Esophagus squamous epithelium (tissue), 5 donors: ENCODE results near the gene NFIC. TPM values are rescaled to one million over a fixed set of nuclear protein-coding genes. Genes with fewer than 3 reads are reported as not detected.

Source experiments
- DNase-seq: peaks from one replicate; lab custom pipeline; 2025; lab: John Stamatoyannopoulos, UW
- H3K27ac ChIP-seq, 4 donors: fragments of 200-600 bp; sonication (generic); one replicate each; pipeline ENCODE4 v1.5.1; 2016 to 2019; ENCODE audit warnings: mild to moderate bottlenecking in 1 of 4
- H3K27me3 ChIP-seq, 4 donors: fragments of 200-600 bp; sonication (generic); 1 replicate in 3 of 4; 2 replicates in 1 of 4; pipeline versions ENCODE4 v1.5.1 to v1.6.0; 2017 to 2021; ENCODE audit warnings: antibody characterized with exemption in 1 of 4
- H3K36me3 ChIP-seq, 3 donors: fragments of 200-600 bp; sonication (generic); one replicate each; pipeline ENCODE4 v1.5.1; 2016 to 2019
- H3K4me1 ChIP-seq, 3 donors: fragments of 200-600 bp; sonication (generic); one replicate each; pipeline ENCODE4 v1.5.1; 2017 to 2019
- H3K4me3 ChIP-seq, 4 donors: fragments of 200-600 bp; sonication (generic); 1 replicate in 3 of 4; 2 replicates in 1 of 4; pipeline ENCODE4 v1.5.1; 2016 to 2019; ENCODE audit warnings: mild to moderate bottlenecking in 2 of 4, moderate library complexity in 1 of 4
- H3K9me3 ChIP-seq, 3 donors: fragments of 200-600 bp; sonication (generic); one replicate each; pipeline ENCODE4 v1.5.1; 2016 to 2019
- POLR2A ChIP-seq, 4 donors: fragments of 450-650 bp; IDR thresholded peaks; one replicate each; pipeline ENCODE4 v1.6.1; 2017; ENCODE audit warnings: antibody characterized with exemption in 4 of 4, mild to moderate bottlenecking in 4 of 4, moderate library complexity in 3 of 4
- WGBS, 2 donors: methylation state at CpG; one replicate each; pipeline ENCODE4 v1.1.5; 2018; 5-methylcytosine and 5-hydroxymethylcytosine counted together
- intact Hi-C: fragments of 100-400 bp; cut with DNase I; formaldehyde crosslinking; loops from one replicate; pipeline ENCODE4 v1.15.0; 2022
- total RNA-seq, 4 donors: library from RNA; depleted of rRNA; stranded (reverse); fragments of >200 nt; gene quantifications; one replicate each; pipeline ENCODE4 v1.1.0, GENCODE V29; 2016
- TF ChIP-seq, protein P1 (sequence below), 6 experiments: fragments of 450-650 bp in 4 of 6; fragments of 200-600 bp in 2 of 6; sonication (generic) in 2 of 6; IDR thresholded peaks; one replicate each; pipeline ENCODE4 v1.5.1; 2016 to 2019; ENCODE audit warnings: antibody characterized with exemption in 6 of 6, mild to moderate bottlenecking in 4 of 6, moderate library complexity in 4 of 6
- donor health status: DM: yes; HTN: yes; CAD: no.

NFIC gene
- total RNA-seq, 4 donors from 2014 or later, result 40.8 to 80.9 (median 61.0) TPM

DNA sequence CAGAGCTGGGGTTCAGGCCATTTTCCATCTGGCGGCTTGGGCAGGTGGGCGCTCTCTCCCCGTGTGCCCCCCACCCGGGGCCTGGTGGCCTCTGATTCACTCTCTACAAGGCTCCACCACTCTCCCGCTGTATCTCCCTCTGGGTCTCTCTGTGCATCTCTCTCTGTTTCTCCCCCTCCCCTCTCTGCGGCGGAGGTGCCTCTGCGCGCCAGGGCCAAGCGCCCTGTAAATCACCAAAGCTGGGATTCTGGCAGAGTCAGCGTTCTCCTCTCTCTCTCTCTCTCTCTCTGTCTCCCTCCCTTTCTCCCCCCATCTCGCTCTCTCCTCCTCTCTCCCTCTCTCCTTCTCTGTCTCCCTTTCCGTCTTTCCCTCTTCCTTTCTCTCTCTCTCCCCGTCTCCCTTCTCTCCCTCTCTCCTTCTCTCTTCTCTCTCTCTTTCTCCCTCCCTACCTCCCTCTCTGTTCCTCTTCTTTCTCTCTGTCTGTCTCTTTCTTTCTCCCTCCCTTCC lies 3.9 kb downstream of the NFIC start:
- Histone ChIP-seq H3K27me3 (no peaks in the 10 kb centered on the region), H3K9me3 (no peaks in the 10 kb centered on the region), H3K4me1 (peaks cover 35 to 97% (median 40%) of the 10 kb centered on the region in 3 donors), H3K4me3 (peak overlapping the region; percentile 83 to 92 (median 86)), H3K36me3 (no peaks in the 10 kb centered on the region), H3K27ac (peak overlapping the region; percentile 98 to 99 (median 99))
- WGBS, 2 donors, result 38% methylated on average over 11 to 14 of the region's 14 CpGs
- DNase-seq, result no peak
- TF ChIP-seq, protein P1, sequence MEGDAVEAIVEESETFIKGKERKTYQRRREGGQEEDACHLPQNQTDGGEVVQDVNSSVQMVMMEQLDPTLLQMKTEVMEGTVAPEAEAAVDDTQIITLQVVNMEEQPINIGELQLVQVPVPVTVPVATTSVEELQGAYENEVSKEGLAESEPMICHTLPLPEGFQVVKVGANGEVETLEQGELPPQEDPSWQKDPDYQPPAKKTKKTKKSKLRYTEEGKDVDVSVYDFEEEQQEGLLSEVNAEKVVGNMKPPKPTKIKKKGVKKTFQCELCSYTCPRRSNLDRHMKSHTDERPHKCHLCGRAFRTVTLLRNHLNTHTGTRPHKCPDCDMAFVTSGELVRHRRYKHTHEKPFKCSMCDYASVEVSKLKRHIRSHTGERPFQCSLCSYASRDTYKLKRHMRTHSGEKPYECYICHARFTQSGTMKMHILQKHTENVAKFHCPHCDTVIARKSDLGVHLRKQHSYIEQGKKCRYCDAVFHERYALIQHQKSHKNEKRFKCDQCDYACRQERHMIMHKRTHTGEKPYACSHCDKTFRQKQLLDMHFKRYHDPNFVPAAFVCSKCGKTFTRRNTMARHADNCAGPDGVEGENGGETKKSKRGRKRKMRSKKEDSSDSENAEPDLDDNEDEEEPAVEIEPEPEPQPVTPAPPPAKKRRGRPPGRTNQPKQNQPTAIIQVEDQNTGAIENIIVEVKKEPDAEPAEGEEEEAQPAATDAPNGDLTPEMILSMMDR (IDR thresholded peaks at IDR 0.05), result no peak
- TF ChIP-seq POLR2A (IDR thresholded peaks at IDR 0.05), result no peak
- intact Hi-C loops, result no loop called here

- peak overlapping the region in 3 of 4 donors; percentile 83 to 88 (median 84) for H3K4me3 ChIP-seq
- WGBS, 2 donors, result 55 to 58% methylated on average over 16 to 22 of the region's 25 CpGs
These were observed 4.6 kb downstream of the NFIC start for GRCh38 chr19:3370728-3371591.

DNA sequence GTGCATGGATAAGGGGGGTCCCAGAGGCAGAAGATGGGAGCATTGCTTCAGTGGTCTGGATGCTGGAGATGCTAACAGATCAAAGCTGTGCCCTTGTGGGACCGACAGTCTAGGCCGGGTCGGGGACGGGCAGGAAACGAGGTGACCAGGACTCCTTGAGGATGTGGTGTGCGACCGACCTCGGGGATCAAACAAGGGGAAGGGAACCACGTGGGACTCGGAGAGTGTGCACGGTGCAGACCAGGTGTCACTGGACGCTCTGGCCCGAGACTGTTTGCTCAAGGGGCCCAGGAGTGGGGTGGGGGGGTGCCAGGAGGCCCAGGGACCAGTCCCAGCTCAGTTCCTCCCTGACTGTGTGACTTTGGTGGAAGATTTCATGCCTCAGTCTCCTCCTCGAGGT lies 6.0 kb downstream of the NFIC start:
- Histone ChIP-seq H3K27me3 (no peaks in the 10 kb centered on the region), H3K36me3 (peaks cover 0 to 4% (median 0%) of the 10 kb centered on the region in 3 donors), H3K27ac (peak overlapping the region in 3 of 4 donors; percentile 89 to 99 (median 96)), H3K4me3 (no peak overlapping the region), H3K9me3 (no peaks in the 10 kb centered on the region), H3K4me1 (peaks cover 35 to 98% (median 41%) of the 10 kb centered on the region in 3 donors)
- intact Hi-C loops, result no loop called here
- no peak for TF ChIP-seq POLR2A (IDR thresholded peaks at IDR 0.05)
- TF ChIP-seq, protein P1 (IDR thresholded peaks at IDR 0.05), result no peak
- 63 to 67% methylated on average over 5 to 13 of the region's 14 CpGs for WGBS, 2 donors
- no peak for DNase-seq

More at GRCh38 chr19:3370728-3371591, 4.6 kb downstream of the NFIC start:
- TF ChIP-seq, protein P1 (IDR thresholded peaks at IDR 0.05), result no peak
- no peak for TF ChIP-seq POLR2A (IDR thresholded peaks at IDR 0.05)
- H3K27ac ChIP-seq, result peak overlapping the region; percentile 98 to 99 (median 99)
- intact Hi-C loops, result no loop called here
- peaks cover 35 to 97% (median 41%) of the 10 kb centered on the region in 3 donors for H3K4me1 ChIP-seq
- H3K9me3 ChIP-seq, result no peaks in the 10 kb centered on the region
- no peaks in the 10 kb centered on the region for H3K36me3 ChIP-seq
- no peak for DNase-seq
- no peaks in the 10 kb centered on the region for H3K27me3 ChIP-seq

DNA sequence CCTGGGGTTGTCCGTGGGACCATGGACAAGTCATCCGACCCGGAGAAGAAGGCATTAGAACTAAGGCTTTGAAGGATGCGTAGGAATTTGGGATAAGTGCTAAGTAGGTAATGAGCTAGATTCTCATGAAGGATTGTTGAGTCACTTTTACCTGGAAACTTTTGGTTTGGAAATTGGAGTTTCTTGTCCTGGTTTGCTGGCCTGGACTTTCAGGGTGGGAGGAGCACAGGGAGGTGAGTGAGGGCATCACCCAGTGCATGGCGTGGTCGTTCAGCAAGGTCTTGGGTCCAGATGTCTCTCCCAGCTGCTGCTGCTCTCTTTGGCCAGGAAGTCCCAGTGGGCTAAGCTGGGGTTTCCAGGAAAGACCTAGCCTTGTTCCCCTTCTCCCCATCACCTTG lies 7.6 kb downstream of the NFIC start:
- Histone ChIP-seq H3K27me3 (no peaks in the 10 kb centered on the region), H3K4me3 (no peak overlapping the region), H3K36me3 (peaks cover 0 to 4% (median 0%) of the 10 kb centered on the region in 3 donors), H3K9me3 (no peaks in the 10 kb centered on the region), H3K27ac (peak overlapping the region; percentile 79 to 99 (median 92)), H3K4me1 (peaks cover 31 to 95% (median 41%) of the 10 kb centered on the region in 3 donors)
- TF ChIP-seq, protein P1 (IDR thresholded peaks at IDR 0.05), result no peak
- TF ChIP-seq POLR2A (IDR thresholded peaks at IDR 0.05), result no peak
- DNase-seq, result no peak
- intact Hi-C loops, result no loop called here
- 70 to 72% methylated on average over 6 of the region's 6 CpGs for WGBS, 2 donors
